KMS-11 (cell line): ENCODE results near the gene MCM8.

ENCODE experiments used
- H2AFZ ChIP-seq: fragments of 200-600 bp; sonication (generic); 2 replicates; pipeline ENCODE4 v1.6.1; 2016; ENCODE audit warnings: antibody characterized with exemption, mixed run types, low read depth
- H3K27ac ChIP-seq: fragments of 200-600 bp; sonication (generic); 2 replicates; pipeline ENCODE4 v1.6.1; 2016; ENCODE audit warnings: mild to moderate bottlenecking, mixed run types
- H3K27me3 ChIP-seq: fragments of 200-600 bp; sonication (generic); 2 replicates; pipeline ENCODE4 v1.6.1; 2017; ENCODE audit warnings: mild to moderate bottlenecking, low read depth, mixed run types, moderate library complexity; ENCODE audit not compliant: insufficient read depth
- H3K36me3 ChIP-seq: fragments of 200-600 bp; sonication (generic); 2 replicates; pipeline ENCODE4 v1.6.1; 2017; ENCODE audit warnings: mild to moderate bottlenecking, mixed run types; ENCODE audit not compliant: insufficient read depth
- H3K4me1 ChIP-seq: fragments of 200-600 bp; sonication (generic); 2 replicates; pipeline ENCODE4 v1.6.1; 2016; ENCODE audit warnings: mild to moderate bottlenecking, low read depth, mixed run types; ENCODE audit not compliant: poor library complexity, severe bottlenecking
- H3K4me2 ChIP-seq: fragments of 200-600 bp; sonication (generic); 2 replicates; pipeline ENCODE4 v1.7.0; 2016; ENCODE audit warnings: mild to moderate bottlenecking, mixed run types
- H3K4me3 ChIP-seq: fragments of 200-600 bp; sonication (generic); IDR thresholded peaks from 2 replicates; pipeline ENCODE4 v1.6.1; 2017; ENCODE audit warnings: low read depth, low read length, mixed read lengths; ENCODE audit not compliant: insufficient read depth
- H3K79me2 ChIP-seq: fragments of 200-600 bp; sonication (generic); 2 replicates; pipeline ENCODE4 v1.6.1; 2016; ENCODE audit warnings: low read depth, mixed run types; ENCODE audit not compliant: insufficient read depth
- H3K9ac ChIP-seq: fragments of 200-600 bp; sonication (generic); 2 replicates; pipeline ENCODE4 v1.6.1; 2016; ENCODE audit warnings: mild to moderate bottlenecking, mixed run types
- H4K20me1 ChIP-seq: fragments of 200-600 bp; sonication (generic); 2 replicates; pipeline ENCODE4 v1.6.1; 2016; ENCODE audit warnings: mild to moderate bottlenecking, mixed run types; ENCODE audit not compliant: insufficient read depth
- CTCF ChIP-seq: fragments of 200-600 bp; sonication (generic); conservative IDR thresholded peaks from 2 replicates; pipeline ENCODE4 v1.6.1; 2017; ENCODE audit warnings: low read depth, mild to moderate bottlenecking, antibody characterized with exemption, low read length, moderate library complexity, mixed read lengths

MCM8 gene

GRCh38 chr20:5999783-6000182 is 49.3 kb downstream of the MCM8 start:
- Histone ChIP-seq H3K27me3 (no peaks in the 10 kb centered on the region), H3K36me3 (no peaks in the 10 kb centered on the region; the same call in 1 of the 2 replicates)
- no peak for TF ChIP-seq CTCF

GRCh38 chr20:6000871-6001270 is 50.4 kb downstream of the MCM8 start:
- Histone ChIP-seq H3K27ac (no peak overlapping the region), H2AFZ (no peak overlapping the region), H3K4me2 (no peak overlapping the region), H3K4me3 (no peak overlapping the region), H4K20me1 (no peaks in the 10 kb centered on the region), H3K4me1 (peaks cover 30% of the 10 kb centered on the region), H3K27me3 (no peaks in the 10 kb centered on the region), H3K79me2 (no peaks in the 10 kb centered on the region), H3K36me3 (no peaks in the 10 kb centered on the region), H3K9ac (no peak overlapping the region)
- no peak for TF ChIP-seq CTCF

More at GRCh38 chr20:5999783-6000182, 49.3 kb downstream of the MCM8 start:
- no peak overlapping the region for H3K9ac ChIP-seq
- H2AFZ ChIP-seq: no peak overlapping the region
- no peaks in the 10 kb centered on the region for H3K79me2 ChIP-seq
- no peak overlapping the region for H3K4me2 ChIP-seq
- no peaks in the 10 kb centered on the region for H4K20me1 ChIP-seq
- no peak overlapping the region for H3K27ac ChIP-seq
- no peak overlapping the region for H3K4me3 ChIP-seq
- H3K4me1 ChIP-seq: peaks cover 30% of the 10 kb centered on the region

GRCh38 chr20:6006603-6006949 is 56.1 kb downstream of the MCM8 start:
- no peak for TF ChIP-seq CTCF
- no peaks in the 10 kb centered on the region for H3K27me3 ChIP-seq
- H3K9ac ChIP-seq: peak overlapping the region; percentile 80
- peaks cover 43% of the 10 kb centered on the region for H3K79me2 ChIP-seq
- H4K20me1 ChIP-seq: no peaks in the 10 kb centered on the region
- H3K4me1 ChIP-seq: peaks cover 24% of the 10 kb centered on the region
- H3K36me3 ChIP-seq: no peaks in the 10 kb centered on the region
- H3K4me3 ChIP-seq: no peak overlapping the region
- peak overlapping the region; percentile 95; the same call in 1 of the 2 replicates for H2AFZ ChIP-seq
- peak overlapping the region; percentile 49 for H3K27ac ChIP-seq
- peak overlapping the region; percentile 85 for H3K4me2 ChIP-seq

GRCh38 chr20:6007094-6007528 is 56.7 kb downstream of the MCM8 start:
- Histone ChIP-seq H3K27me3 (no peaks in the 10 kb centered on the region), H3K36me3 (no peaks in the 10 kb centered on the region), H3K9ac (peak overlapping the region; percentile 80; the same call in 1 of the 2 replicates), H3K4me3 (no peak overlapping the region), H3K4me2 (peak overlapping the region; percentile 85), H4K20me1 (no peaks in the 10 kb centered on the region), H3K4me1 (peaks cover 24% of the 10 kb centered on the region), H3K27ac (no peak overlapping the region), H2AFZ (no peak overlapping the region), H3K79me2 (peaks cover 43% of the 10 kb centered on the region)
- TF ChIP-seq CTCF: no peak
